Hepatocyte (in vitro differentiated cells): ENCODE measurements around the gene GALNT18. TPM values are rescaled to one million over a fixed set of nuclear protein-coding genes. Genes with fewer than 3 reads are reported as not detected.

Experiments
- DNase-seq: peaks from one replicate; pipeline ENCODE4 v3.0.0-alpha.2; 2016; ENCODE audit warnings: low spot score
- H2AFZ ChIP-seq: fragments of 200-600 bp; sonication (generic); 2 replicates; pipeline ENCODE4 v1.6.0; 2016; ENCODE audit warnings: antibody characterized with exemption, mild to moderate bottlenecking
- H3K27ac ChIP-seq: fragments of 200-600 bp; sonication (generic); 2 replicates; pipeline ENCODE4 v1.5.1; 2016; ENCODE audit warnings: mild to moderate bottlenecking
- H3K27me3 ChIP-seq: fragments of 200-600 bp; sonication (generic); 2 replicates; pipeline ENCODE4 v1.6.1; 2016
- H3K36me3 ChIP-seq: fragments of 200-600 bp; sonication (generic); replicated peaks from 2 replicates; pipeline ENCODE4 v1.5.1; 2016; ENCODE audit warnings: low read depth; ENCODE audit not compliant: insufficient read depth
- H3K4me1 ChIP-seq: fragments of 200-600 bp; sonication (generic); 2 replicates; pipeline ENCODE4 v1.5.1; 2016; ENCODE audit warnings: mild to moderate bottlenecking, moderate library complexity; ENCODE audit not compliant: insufficient read depth
- H3K4me2 ChIP-seq: fragments of 200-600 bp; sonication (generic); 2 replicates; pipeline ENCODE4 v1.6.0; 2016
- H3K4me3 ChIP-seq: fragments of 200-600 bp; sonication (generic); 2 replicates; pipeline ENCODE4 v1.5.1; 2016; ENCODE audit warnings: mild to moderate bottlenecking
- H3K79me2 ChIP-seq: fragments of 200-600 bp; sonication (generic); 2 replicates; pipeline ENCODE4 v1.6.0; 2017; ENCODE audit warnings: mild to moderate bottlenecking
- H3K9me2 ChIP-seq: fragments of 200-600 bp; sonication (generic); replicated peaks from 2 replicates; pipeline ENCODE4 v1.6.0; 2017; ENCODE audit warnings: mild to moderate bottlenecking; ENCODE audit not compliant: insufficient read depth
- H3K9me3 ChIP-seq: fragments of 200-600 bp; sonication (generic); 2 replicates; pipeline ENCODE4 v1.5.1; 2016; ENCODE audit warnings: low read depth, mild to moderate bottlenecking
- H4K20me1 ChIP-seq: fragments of 200-600 bp; sonication (generic); 2 replicates; pipeline ENCODE4 v1.6.0; 2016; ENCODE audit warnings: mild to moderate bottlenecking; ENCODE audit not compliant: insufficient read depth, poor library complexity, severe bottlenecking
- CTCF ChIP-seq: fragments of 200-600 bp; sonication (generic); IDR thresholded peaks from 2 replicates; pipeline ENCODE4 v1.5.1; 2016; ENCODE audit warnings: antibody characterized with exemption, mild to moderate bottlenecking; ENCODE audit not compliant: poor library complexity
- EZH2 ChIP-seq: fragments of 200-600 bp; sonication (generic); IDR thresholded peaks from 2 replicates; pipeline ENCODE4 v1.6.1; 2016; ENCODE audit warnings: antibody characterized with exemption, mild to moderate bottlenecking, borderline replicate concordance
- EZH2phosphoT487 ChIP-seq: fragments of 200-600 bp; sonication (generic); IDR thresholded peaks from one replicate; pipeline ENCODE4 v1.6.1; 2018; ENCODE audit warnings: antibody characterized with exemption, mild to moderate bottlenecking, low read depth, moderate library complexity; ENCODE audit not compliant: unreplicated experiment, severe bottlenecking
- WGBS: methylation state at CpG from one replicate; pipeline ENCODE4 v1.1.6; 2016; ENCODE audit warnings: low lambda C conversion rate; ENCODE audit errors: missing lambda C conversion rate; 5-methylcytosine and 5-hydroxymethylcytosine counted together
- polyA plus RNA-seq: library from polyadenylated mRNA; unstranded; fragments of >200 nt; fragmentation: Nextera tagmentation; extraction: Ambion mirVana; gene quantifications from 2 replicates; pipeline ENCODE4 v1.2.1, GENCODE V29; 2016
- total RNA-seq: library from RNA; depleted of rRNA; stranded (reverse); fragments of >200 nt; gene quantifications from 2 replicates; pipeline ENCODE4 v1.2.3, GENCODE V29; 2014

The GALNT18 gene
- total and polyA plus RNA-seq, 2 experiments from 2014 or later: 11.6 to 22.4 TPM

GRCh38 chr11:11640996-11641395 is 19.2 kb upstream of the GALNT18 start:
- WGBS: 83% methylated on average over 5 of the region's 5 CpGs
- no peak for DNase-seq
- TF ChIP-seq CTCF (no peak), EZH2 (no peak), EZH2phosphoT487 (no peak)

GRCh38 chr11:11640152-11640551 is 18.3 kb upstream of the GALNT18 start:
- H4K20me1 ChIP-seq: no peaks in the 10 kb centered on the region
- H2AFZ ChIP-seq: no peak overlapping the region
- WGBS: 74% methylated on average over 1 of the region's 1 CpG
- no peak for TF ChIP-seq EZH2phosphoT487
- TF ChIP-seq CTCF: no peak
- TF ChIP-seq EZH2: no peak
- H3K79me2 ChIP-seq: no peaks in the 10 kb centered on the region
- no peak overlapping the region for H3K27ac ChIP-seq
- no peak for DNase-seq
- no peaks in the 10 kb centered on the region for H3K4me1 ChIP-seq
- no peaks in the 10 kb centered on the region for H3K36me3 ChIP-seq
- H3K4me3 ChIP-seq: no peak overlapping the region
- H3K9me2 ChIP-seq: no peaks in the 10 kb centered on the region
- no peaks in the 10 kb centered on the region for H3K9me3 ChIP-seq
- no peak overlapping the region for H3K4me2 ChIP-seq
- peaks cover 4% of the 10 kb centered on the region for H3K27me3 ChIP-seq

More at GRCh38 chr11:11640996-11641395, 19.2 kb upstream of the GALNT18 start:
- Histone ChIP-seq H3K79me2 (no peaks in the 10 kb centered on the region), H2AFZ (no peak overlapping the region), H3K4me3 (no peak overlapping the region), H3K36me3 (no peaks in the 10 kb centered on the region), H3K27me3 (peaks cover 4% of the 10 kb centered on the region), H3K4me2 (no peak overlapping the region), H3K9me2 (no peaks in the 10 kb centered on the region), H3K27ac (no peak overlapping the region), H4K20me1 (no peaks in the 10 kb centered on the region), H3K4me1 (no peaks in the 10 kb centered on the region), H3K9me3 (no peaks in the 10 kb centered on the region)

GRCh38 chr11:11636671-11637070 is 14.9 kb upstream of the GALNT18 start:
- H3K9me2 ChIP-seq: no peaks in the 10 kb centered on the region
- H2AFZ ChIP-seq: no peak overlapping the region
- H3K9me3 ChIP-seq: no peaks in the 10 kb centered on the region
- no peak for DNase-seq
- H3K36me3 ChIP-seq: no peaks in the 10 kb centered on the region
- H4K20me1 ChIP-seq: no peaks in the 10 kb centered on the region
- no peaks in the 10 kb centered on the region for H3K4me1 ChIP-seq
- no peaks in the 10 kb centered on the region for H3K27me3 ChIP-seq
- H3K27ac ChIP-seq: no peak overlapping the region
- no peak for TF ChIP-seq EZH2
- no peak for TF ChIP-seq EZH2phosphoT487
- TF ChIP-seq CTCF: no peak
- no peak overlapping the region for H3K4me3 ChIP-seq
- H3K79me2 ChIP-seq: no peaks in the 10 kb centered on the region
- WGBS: 95% methylated on average over 3 of the region's 3 CpGs
- H3K4me2 ChIP-seq: no peak overlapping the region

GRCh38 chr11:11635443-11635842 is 13.6 kb upstream of the GALNT18 start:
- H3K36me3 ChIP-seq: no peaks in the 10 kb centered on the region
- TF ChIP-seq EZH2phosphoT487: no peak
- TF ChIP-seq EZH2: no peak
- TF ChIP-seq CTCF: no peak
- H3K9me2 ChIP-seq: no peaks in the 10 kb centered on the region
- H3K4me2 ChIP-seq: no peak overlapping the region
- H3K79me2 ChIP-seq: no peaks in the 10 kb centered on the region
- H3K9me3 ChIP-seq: no peaks in the 10 kb centered on the region
- no peak overlapping the region for H2AFZ ChIP-seq
- no peak overlapping the region for H3K27ac ChIP-seq
- no peak overlapping the region for H3K4me3 ChIP-seq
- no peaks in the 10 kb centered on the region for H4K20me1 ChIP-seq
- 61% methylated on average over 5 of the region's 5 CpGs for WGBS
- no peak for DNase-seq
- no peaks in the 10 kb centered on the region for H3K4me1 ChIP-seq
- H3K27me3 ChIP-seq: no peaks in the 10 kb centered on the region
